Measurements from ENCODE around the gene THSD7B. TPM values are rescaled to one million over a fixed set of nuclear protein-coding genes. Genes with fewer than 3 reads are reported as not detected.
"Not testable (repeated sequence)": the region's sequence is repeated elsewhere in the genome, so short reads cannot be mapped to it uniquely, and the experiment has no call there.

The THSD7B gene
- total RNA-seq, 4 donors from 2014 or later, result 0.80 to 0.83 TPM; not detected in 2

GRCh38 chr2:137096693-137097092, 331.3 kb downstream of the THSD7B start:
- no peak for DNase-seq
- no peak overlapping the region for H3K27ac ChIP-seq

GRCh38 chr2:137101814-137102213, 336.5 kb downstream of the THSD7B start:
- not testable (repeated sequence) for H3K36me3 ChIP-seq, H3K27me3 ChIP-seq, DNase-seq, H3K4me3 ChIP-seq, H3K4me1 ChIP-seq, H3K27ac ChIP-seq, H3K9me3 ChIP-seq

More at GRCh38 chr2:137096693-137097092, 331.3 kb downstream of the THSD7B start:
- H3K4me3 ChIP-seq, result no peak overlapping the region
- H3K27me3 ChIP-seq, result no peaks in the 10 kb centered on the region
- no peaks in the 10 kb centered on the region for H3K9me3 ChIP-seq
- H3K4me1 ChIP-seq, result no peaks in the 10 kb centered on the region
- TF ChIP-seq CTCF (IDR thresholded peaks at IDR 0.05), result no peak
- H3K36me3 ChIP-seq, result no peaks in the 10 kb centered on the region

DNA sequence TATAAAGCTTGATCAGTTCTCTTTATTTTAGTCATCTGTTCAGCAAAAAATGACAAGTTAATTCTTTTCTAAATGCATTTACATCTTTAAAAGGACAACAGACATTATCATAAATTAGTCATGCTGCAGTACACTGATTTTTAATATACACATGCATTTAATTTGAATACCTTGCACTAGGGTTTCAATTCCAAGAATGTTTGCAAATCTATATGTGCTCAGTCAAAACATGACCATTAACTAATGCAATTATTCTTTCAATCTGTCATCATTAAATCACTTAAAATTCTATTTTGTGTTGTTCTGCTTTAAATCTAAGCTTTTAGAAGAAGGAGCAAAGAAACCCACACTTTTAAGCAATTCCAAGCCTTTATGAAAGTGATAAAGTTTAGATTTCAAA, 342.6 kb downstream of the THSD7B start:
- Histone ChIP-seq H3K36me3 (no peaks in the 10 kb centered on the region), H3K4me3 (no peak overlapping the region), H3K4me1 (no peaks in the 10 kb centered on the region), H3K9me3 (no peaks in the 10 kb centered on the region), H3K27me3 (no peaks in the 10 kb centered on the region), H3K27ac (no peak overlapping the region)
- DNase-seq, result no peak
- TF ChIP-seq CTCF (IDR thresholded peaks at IDR 0.05) (no peak), POLR2A (IDR thresholded peaks at IDR 0.05) (no peak)

- DNase-seq, result no peak
- Histone ChIP-seq H3K36me3 (no peaks in the 10 kb centered on the region), H3K4me3 (no peak overlapping the region), H3K4me1 (no peaks in the 10 kb centered on the region), H3K9me3 (no peaks in the 10 kb centered on the region), H3K27ac (no peak overlapping the region), H3K27me3 (no peaks in the 10 kb centered on the region)
- TF ChIP-seq POLR2A (IDR thresholded peaks at IDR 0.05), result no peak
- TF ChIP-seq CTCF (IDR thresholded peaks at IDR 0.05), result no peak
Observed at GRCh38 chr2:137111896-137112295, 346.6 kb downstream of the THSD7B start.

DNA sequence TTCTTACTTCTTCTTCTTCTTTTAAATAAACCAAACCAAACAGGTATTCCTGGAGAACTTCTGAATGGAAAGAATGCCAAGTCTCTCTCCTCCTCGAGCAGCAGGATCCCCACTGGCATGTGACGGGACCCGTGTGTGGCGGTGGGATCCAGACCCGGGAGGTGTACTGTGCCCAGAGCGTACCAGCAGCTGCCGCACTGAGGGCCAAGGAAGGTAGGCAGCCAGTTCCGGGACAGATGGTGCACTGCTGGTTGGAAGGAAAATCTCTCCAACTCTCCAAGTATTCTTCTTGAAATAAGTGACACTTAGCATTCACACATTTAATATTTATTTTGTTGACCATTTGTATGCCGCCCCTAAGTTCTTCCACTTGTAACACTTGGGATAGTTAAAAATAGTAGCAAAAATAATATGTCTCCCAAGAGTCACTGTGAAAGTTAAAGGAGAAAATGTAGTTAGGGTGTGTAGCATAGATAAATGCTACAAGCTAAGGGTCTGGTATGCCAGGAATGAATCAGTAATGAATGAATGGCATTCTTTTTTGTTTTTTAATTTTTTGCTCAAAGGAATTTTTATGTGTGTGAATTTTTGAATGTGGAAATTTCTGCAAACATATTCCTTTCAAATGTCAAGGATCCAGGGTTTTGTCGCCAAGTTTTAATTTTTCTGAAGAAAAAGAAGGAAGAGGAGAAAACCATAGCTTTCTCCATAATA, 349.9 kb downstream of the THSD7B start:
- DNase-seq, result no peak
- Histone ChIP-seq H3K27me3 (no peaks in the 10 kb centered on the region), H3K27ac (no peak overlapping the region), H3K9me3 (no peaks in the 10 kb centered on the region), H3K36me3 (no peaks in the 10 kb centered on the region), H3K4me1 (no peaks in the 10 kb centered on the region), H3K4me3 (no peak overlapping the region)
- TF ChIP-seq CTCF (IDR thresholded peaks at IDR 0.05), result no peak
- TF ChIP-seq POLR2A (IDR thresholded peaks at IDR 0.05), result no peak

- DNase-seq, result no peak
- no peaks in the 10 kb centered on the region for H3K36me3 ChIP-seq
- H3K4me1 ChIP-seq, result no peaks in the 10 kb centered on the region
- H3K9me3 ChIP-seq, result no peaks in the 10 kb centered on the region
- H3K27me3 ChIP-seq, result no peaks in the 10 kb centered on the region
- TF ChIP-seq CTCF (IDR thresholded peaks at IDR 0.05) (no peak), POLR2A (IDR thresholded peaks at IDR 0.05) (no peak)
- no peak overlapping the region for H3K4me3 ChIP-seq
- no peak overlapping the region for H3K27ac ChIP-seq
Observed at GRCh38 chr2:137115795-137116089, 350.4 kb downstream of the THSD7B start.

Data from Peyer's patch (tissue), 4 donors.